Psoas muscle (tissue), 8 donors: ENCODE measurements around the gene GYS1. TPM values are rescaled to one million over a fixed set of nuclear protein-coding genes. Genes with fewer than 3 reads are reported as not detected.
"Not testable (repeated sequence)": the region's sequence is repeated elsewhere in the genome, so short reads cannot be mapped to it uniquely, and the experiment has no call there.

ENCODE experiments used
- ATAC-seq, 4 donors: fragments of 200-7000 bp; cut with Tn5 transposase; one replicate each; pipeline ENCODE4 v1.9.1; 2020; ENCODE audit warnings: moderate library complexity in 3 of 4, mild to moderate bottlenecking in 2 of 4
- DNase-seq, 2 donors: peaks; one replicate each; pipeline ENCODE4 v3.0.0-alpha.2; 2020
- H3K27ac ChIP-seq: fragments of 200-600 bp; one replicate; pipeline ENCODE4 v1.8.0; 2022
- H3K27me3 ChIP-seq, 3 donors: fragments of 200-600 bp in 1 of 3; one replicate each; pipeline versions ENCODE4 v1.6.1 to v1.8.0; 2013 to 2022; ENCODE audit warnings: low read length in 2 of 3, mild to moderate bottlenecking in 2 of 3, moderate library complexity in 1 of 3; ENCODE audit not compliant: insufficient read depth in 3 of 3
- H3K36me3 ChIP-seq, 2 donors: fragments of 200-600 bp in 1 of 2; one replicate each; pipeline versions ENCODE4 v1.6.1 to v1.8.0; 2013 to 2022; ENCODE audit warnings: low read depth in 1 of 2, mild to moderate bottlenecking in 1 of 2, moderate library complexity in 1 of 2; ENCODE audit not compliant: insufficient read depth in 1 of 2
- H3K4me1 ChIP-seq: fragments of 200-600 bp; one replicate; pipeline ENCODE4 v1.8.0; 2022
- H3K4me3 ChIP-seq: fragments of 200-600 bp; one replicate; pipeline ENCODE4 v1.8.0; 2022; ENCODE audit warnings: mild to moderate bottlenecking
- H3K9me3 ChIP-seq: fragments of 200-600 bp; one replicate; pipeline ENCODE4 v1.8.0; 2022
- CTCF ChIP-seq: fragments of 200-600 bp; IDR thresholded peaks from one replicate; pipeline ENCODE4 v1.8.0; 2022; ENCODE audit warnings: antibody characterized with exemption
- WGBS, 3 donors: extraction: QIAGEN DNeasy Blood & Tissue Kit; methylation state at CpG; one replicate each; pipeline versions ENCODE4 v1.1.6 to v1.1.7; 2013; 5-methylcytosine and 5-hydroxymethylcytosine counted together
- intact Hi-C, 2 donors: fragments of 100-400 bp; cut with DNase I; formaldehyde crosslinking; loops; one replicate each; pipeline versions ENCODE4 v1.11.0 to v1.14.2; 2022
- polyA plus RNA-seq, 3 donors: library from polyadenylated mRNA; stranded (reverse); fragments of 200-250 nt; gene quantifications; one replicate each; pipeline ENCODE4 v1.2.3, GENCODE V29; 2013
- total RNA-seq, 4 donors: library from RNA; stranded (reverse); fragmentation: NEBNext Ultra II Directional in 2 of 4; extraction: Animal tissue kit (Norgen Biotek cat#: 25700) in 2 of 4; gene quantifications; one replicate each; pipeline versions ENCODE4 v1.2.1 to v1.2.4, GENCODE V29; 2021 to 2023
- donor health status: healthy with polysubstance abuse.
- donor health status: DM: no; HTN: no; CAD: no; lungs with moderate emphysema.
- donor health status: Bipolar disorder and iron deficiency.
- donor health status: healthy.
- donor health status: DM: yes; HTN: yes; CAD: no.
- donor health status: DM: no; HTN: no; CAD: no.
- donor health status: DM: no; HTN: no; CAD: no.
- donor health status: DM: yes; HTN: yes; CAD: no.

The GYS1 gene
- total and polyA plus RNA-seq, 7 donors = 30.9 to 331 (median 147) TPM

- 89 to 91% (median 89%) methylated on average over 9 of the region's 9 CpGs for WGBS, 3 donors
- no peak for DNase-seq
- ATAC-seq = no peak
These were observed 29.0 kb upstream of the GYS1 start for GRCh38 chr19:49022116-49022515.

GRCh38 chr19:49020931-49021895, 28.1 kb upstream of the GYS1 start:
- no peak overlapping the region for H3K4me3 ChIP-seq
- intact Hi-C loops = no loop called here
- peaks cover 7% of the 10 kb centered on the region for H3K4me1 ChIP-seq
- H3K27ac ChIP-seq = no peak overlapping the region
- H3K36me3 ChIP-seq = peaks cover 0 to 1% of the 10 kb centered on the region in 2 donors
- ATAC-seq (no peak), DNase-seq (no peak)
- no peaks in the 10 kb centered on the region for H3K27me3 ChIP-seq
- no peak for TF ChIP-seq CTCF
- WGBS, 3 donors = 45 to 54% (median 50%) methylated on average over 16 of the region's 16 CpGs
- no peaks in the 10 kb centered on the region for H3K9me3 ChIP-seq

More at GRCh38 chr19:49022116-49022515, 29.0 kb upstream of the GYS1 start:
- H3K36me3 ChIP-seq = no peaks in the 10 kb centered on the region
- H3K4me3 ChIP-seq = no peak overlapping the region
- H3K27ac ChIP-seq = no peak overlapping the region
- H3K9me3 ChIP-seq = no peaks in the 10 kb centered on the region
- H3K4me1 ChIP-seq = peaks cover 7% of the 10 kb centered on the region
- no peaks in the 10 kb centered on the region for H3K27me3 ChIP-seq
- no peak for TF ChIP-seq CTCF
- intact Hi-C loops = no loop called here

- H3K36me3 ChIP-seq = peaks cover 2 to 10% of the 10 kb centered on the region in 2 donors
- TF ChIP-seq CTCF = no peak
- no peak overlapping the region for H3K4me3 ChIP-seq
- intact Hi-C loops = no loop called here
- H3K9me3 ChIP-seq = no peaks in the 10 kb centered on the region
- H3K27ac ChIP-seq = no peak overlapping the region
- WGBS, 3 donors = 76 to 79% (median 78%) methylated on average over 11 of the region's 11 CpGs
- H3K27me3 ChIP-seq = no peaks in the 10 kb centered on the region
- peaks cover 7% of the 10 kb centered on the region for H3K4me1 ChIP-seq
- DNase-seq = no peak
- ATAC-seq = no peak
These were observed 27.2 kb upstream of the GYS1 start for GRCh38 chr19:49020342-49020741.

GRCh38 chr19:49019242-49019932, 26.3 kb upstream of the GYS1 start:
- H3K27me3 ChIP-seq = no peaks in the 10 kb centered on the region
- H3K4me1 ChIP-seq = peaks cover 7% of the 10 kb centered on the region
- ATAC-seq = peak; percentile 74 to 89 (median 78)
- H3K27ac ChIP-seq = no peak overlapping the region
- no peak for TF ChIP-seq CTCF
- H3K9me3 ChIP-seq = no peaks in the 10 kb centered on the region
- peak; percentile 68 to 90 for DNase-seq
- H3K36me3 ChIP-seq = peaks cover 10 to 19% of the 10 kb centered on the region in 2 donors
- peak overlapping the region; percentile 66 for H3K4me3 ChIP-seq
- intact Hi-C loops = no loop called here
- WGBS, 3 donors = 13 to 20% (median 14%) methylated on average over 38 to 41 of the region's 41 CpGs

- Histone ChIP-seq H3K4me3 (peak overlapping the region; percentile 66), H3K36me3 (peaks cover 12 to 26% of the 10 kb centered on the region in 2 donors)
- intact Hi-C loops, H3K27me3 ChIP-seq, H3K27ac ChIP-seq, DNase-seq, H3K4me1 ChIP-seq, H3K9me3 ChIP-seq: not testable (repeated sequence)
- WGBS, 3 donors = 2 to 4% (median 4%) methylated on average over 42 to 50 of the region's 50 CpGs
- peak; percentile 5 to 45 (median 18) for ATAC-seq
These were observed 25.5 kb upstream of the GYS1 start for GRCh38 chr19:49018388-49019241.
